ENCODE data around the gene C12orf57. TPM values are rescaled to one million over a fixed set of nuclear protein-coding genes. Genes with fewer than 3 reads are reported as not detected.

C12orf57 gene
- total RNA-seq, 1 experiment from 2014 or later, result 107 TPM

- in situ Hi-C loops (cut with HindIII; ENCODE audit: low pct_unique_long_range_greater_than_20kb, low sequenced_read_pairs), result no loop called here
- DNase-seq (ENCODE audit: low read depth), result no peak
Observed at GRCh38 chr12:6977653-6978052, 33.8 kb downstream of the C12orf57 start.

- in situ Hi-C loops (cut with HindIII; ENCODE audit: low pct_unique_long_range_greater_than_20kb, low sequenced_read_pairs), result no loop called here
- no peak for DNase-seq (ENCODE audit: low read depth)
Observed at GRCh38 chr12:6978188-6978587, 34.4 kb downstream of the C12orf57 start.

- DNase-seq (ENCODE audit: low read depth), result no peak
- in situ Hi-C loops (cut with HindIII; ENCODE audit: low pct_unique_long_range_greater_than_20kb, low sequenced_read_pairs), result no loop called here
Observed at GRCh38 chr12:6978611-6979011, 34.8 kb downstream of the C12orf57 start.

- in situ Hi-C loops (cut with HindIII; ENCODE audit: low pct_unique_long_range_greater_than_20kb, low sequenced_read_pairs), result no loop called here
- no peak for DNase-seq (ENCODE audit: low read depth)
Observed at GRCh38 chr12:6979021-6979420, 35.2 kb downstream of the C12orf57 start.

GRCh38 chr12:6979453-6979852 is 35.6 kb downstream of the C12orf57 start:
- DNase-seq (ENCODE audit: low read depth), result no peak
- in situ Hi-C loops (cut with HindIII; ENCODE audit: low pct_unique_long_range_greater_than_20kb, low sequenced_read_pairs), result no loop called here

GRCh38 chr12:6980075-6980474 is 36.3 kb downstream of the C12orf57 start:
- no peak for DNase-seq (ENCODE audit: low read depth)
- in situ Hi-C loops (cut with HindIII; ENCODE audit: low pct_unique_long_range_greater_than_20kb, low sequenced_read_pairs), result no loop called here

GRCh38 chr12:6980740-6981139 is 36.9 kb downstream of the C12orf57 start:
- in situ Hi-C loops (cut with HindIII; ENCODE audit: low pct_unique_long_range_greater_than_20kb, low sequenced_read_pairs), result no loop called here
- DNase-seq (ENCODE audit: low read depth), result no peak

- in situ Hi-C loops (cut with HindIII; ENCODE audit: low pct_unique_long_range_greater_than_20kb, low sequenced_read_pairs), result no loop called here
- DNase-seq (ENCODE audit: low read depth), result no peak
Observed at GRCh38 chr12:6981152-6982052, 37.6 kb downstream of the C12orf57 start.

- in situ Hi-C loops (cut with HindIII; ENCODE audit: low pct_unique_long_range_greater_than_20kb, low sequenced_read_pairs), result no loop called here
- no peak for DNase-seq (ENCODE audit: low read depth)
Observed at GRCh38 chr12:6982532-6982931, 38.7 kb downstream of the C12orf57 start.

GRCh38 chr12:6987956-6988553 is 44.2 kb downstream of the C12orf57 start:
- in situ Hi-C loops (cut with HindIII; ENCODE audit: low pct_unique_long_range_greater_than_20kb, low sequenced_read_pairs), result no loop called here
- no peak for DNase-seq (ENCODE audit: low read depth)

Other genes starting within 250 kb of the C12orf57 start
- not detected in 2 replicates for gene PIANP, start 243.2 kb upstream of the C12orf57 start, total RNA-seq (2014; rRNA removed; shearing (Covaris generic); ENCODE audit: low replicate concordance)
- gene COPS7A, start 220.0 kb upstream of the C12orf57 start, total RNA-seq (2014; rRNA removed; shearing (Covaris generic); ENCODE audit: low replicate concordance), result 135 and 145 TPM in 2 replicates
- gene MLF2, start 190.9 kb upstream of the C12orf57 start, total RNA-seq (2014; rRNA removed; shearing (Covaris generic); ENCODE audit: low replicate concordance), result 274 and 316 TPM in 2 replicates
- gene PTMS, start 177.7 kb upstream of the C12orf57 start, total RNA-seq (2014; rRNA removed; shearing (Covaris generic); ENCODE audit: low replicate concordance), result 286 and 317 TPM in 2 replicates
- gene LAG3, start 171.5 kb upstream of the C12orf57 start, total RNA-seq (2014; rRNA removed; shearing (Covaris generic); ENCODE audit: low replicate concordance), result not detected in 2 replicates
- gene CD4, start 154.5 kb upstream of the C12orf57 start, total RNA-seq (2014; rRNA removed; shearing (Covaris generic); ENCODE audit: low replicate concordance), result not detected in 2 replicates
- gene GPR162, start 122.2 kb upstream of the C12orf57 start, total RNA-seq (2014; rRNA removed; shearing (Covaris generic); ENCODE audit: low replicate concordance), result 10.0 and 15.9 TPM in 2 replicates
- 70.9 and 93.3 TPM in 2 replicates for gene P3H3, start 115.6 kb upstream of the C12orf57 start, total RNA-seq (2014; rRNA removed; shearing (Covaris generic); ENCODE audit: low replicate concordance)
- 0.14 and 0.46 TPM in 2 replicates for gene GNB3, start 103.1 kb upstream of the C12orf57 start, total RNA-seq (2014; rRNA removed; shearing (Covaris generic); ENCODE audit: low replicate concordance)
- 136 and 216 TPM in 2 replicates for gene CDCA3, start 92.7 kb upstream of the C12orf57 start, total RNA-seq (2014; rRNA removed; shearing (Covaris generic); ENCODE audit: low replicate concordance)
- gene USP5, start 91.9 kb upstream of the C12orf57 start, total RNA-seq (2014; rRNA removed; shearing (Covaris generic); ENCODE audit: low replicate concordance), result 171 and 174 TPM in 2 replicates
- 3,126 and 3,575 TPM in 2 replicates for gene TPI1, start 76.5 kb upstream of the C12orf57 start, total RNA-seq (2014; rRNA removed; shearing (Covaris generic); ENCODE audit: low replicate concordance)
- 63.0 and 79.5 TPM in 2 replicates for gene SPSB2, start 70.7 kb upstream of the C12orf57 start, total RNA-seq (2014; rRNA removed; shearing (Covaris generic); ENCODE audit: low replicate concordance)
- 25.4 and 37.8 TPM in 2 replicates for gene LRRC23, start 39.2 kb upstream of the C12orf57 start, total RNA-seq (2014; rRNA removed; shearing (Covaris generic); ENCODE audit: low replicate concordance)
- gene ENO2, start 29.4 kb upstream of the C12orf57 start, total RNA-seq (2014; rRNA removed; shearing (Covaris generic); ENCODE audit: low replicate concordance), result 91.9 and 127 TPM in 2 replicates
- 0.84 and 2.8 TPM in 2 replicates for gene ATN1, start 16.1 kb upstream of the C12orf57 start, total RNA-seq (2014; rRNA removed; shearing (Covaris generic); ENCODE audit: low replicate concordance)
- not detected in 2 replicates for gene RNU7-1, start 206 bp upstream of the C12orf57 start, total RNA-seq (2014; rRNA removed; shearing (Covaris generic); ENCODE audit: low replicate concordance)
- 28.3 and 30.2 TPM in 2 replicates for gene PTPN6, start 7.3 kb downstream of the C12orf57 start, total RNA-seq (2014; rRNA removed; shearing (Covaris generic); ENCODE audit: low replicate concordance)
- 458 and 488 TPM in 2 replicates for gene PHB2, start 26.6 kb downstream of the C12orf57 start, total RNA-seq (2014; rRNA removed; shearing (Covaris generic); ENCODE audit: low replicate concordance)
- 43.4 and 93.6 TPM in 2 replicates for gene EMG1, start 26.9 kb downstream of the C12orf57 start, total RNA-seq (2014; rRNA removed; shearing (Covaris generic); ENCODE audit: low replicate concordance)
- 19.5 and 26.3 TPM in 2 replicates for gene LPCAT3, start 74.5 kb downstream of the C12orf57 start, total RNA-seq (2014; rRNA removed; shearing (Covaris generic); ENCODE audit: low replicate concordance)
- 9.5 and 11.0 TPM in 2 replicates for gene C1S, start 116.7 kb downstream of the C12orf57 start, total RNA-seq (2014; rRNA removed; shearing (Covaris generic); ENCODE audit: low replicate concordance)
- gene C1R, start 148.4 kb downstream of the C12orf57 start, total RNA-seq (2014; rRNA removed; shearing (Covaris generic); ENCODE audit: low replicate concordance), result 9.8 and 19.0 TPM in 2 replicates
- gene C1RL, start 165.2 kb downstream of the C12orf57 start, total RNA-seq (2014; rRNA removed; shearing (Covaris generic); ENCODE audit: low replicate concordance), result 14.8 and 22.4 TPM in 2 replicates
- gene RBP5, start 184.9 kb downstream of the C12orf57 start, total RNA-seq (2014; rRNA removed; shearing (Covaris generic); ENCODE audit: low replicate concordance), result not detected in 2 replicates
- 3.4 and 13.8 TPM in 2 replicates for gene CLSTN3, start 186.3 kb downstream of the C12orf57 start, total RNA-seq (2014; rRNA removed; shearing (Covaris generic); ENCODE audit: low replicate concordance)
- 31.9 and 45.3 TPM in 2 replicates for gene PEX5, start 245.7 kb downstream of the C12orf57 start, total RNA-seq (2014; rRNA removed; shearing (Covaris generic); ENCODE audit: low replicate concordance)